Left lung (tissue), 10 donors: ENCODE measurements around the gene ENTPD1. TPM values are rescaled to one million over a fixed set of nuclear protein-coding genes. Genes with fewer than 3 reads are reported as not detected.
"Not testable (repeated sequence)": the region's sequence is repeated elsewhere in the genome, so short reads cannot be mapped to it uniquely, and the experiment has no call there.

Experiments used
- ATAC-seq: fragments of 200-7000 bp; cut with Tn5 transposase; one replicate; pipeline ENCODE4 v1.9.1; 2020; ENCODE audit warnings: moderate library complexity
- DNase-seq, 4 donors: peaks; one replicate each; pipeline ENCODE4 v3.0.0-alpha.2; 2013 to 2020
- H3K27ac ChIP-seq, 2 donors: fragments of 200-600 bp; sonication (generic) in 1 of 2; one replicate each; pipeline versions ENCODE4 v1.5.0 to v1.8.0; 2020 to 2021
- H3K27me3 ChIP-seq, 2 donors: fragments of 200-600 bp; sonication (generic) in 1 of 2; one replicate each; pipeline versions ENCODE4 v1.5.0 to v1.8.0; 2020 to 2021
- H3K36me3 ChIP-seq, 2 donors: fragments of 200-600 bp; sonication (generic) in 1 of 2; one replicate each; pipeline versions ENCODE4 v1.5.0 to v1.8.0; 2020 to 2021
- H3K4me1 ChIP-seq, 2 donors: fragments of 200-600 bp; one replicate each; pipeline ENCODE4 v1.8.0; 2021
- H3K4me3 ChIP-seq, 2 donors: fragments of 200-600 bp; sonication (generic) in 1 of 2; one replicate each; pipeline versions ENCODE4 v1.5.0 to v1.8.0; 2020 to 2021; ENCODE audit warnings: mild to moderate bottlenecking in 1 of 2
- H3K9me3 ChIP-seq, 2 donors: fragments of 200-600 bp; sonication (generic) in 1 of 2; one replicate each; pipeline versions ENCODE4 v1.5.0 to v1.8.0; 2020 to 2021
- intact Hi-C, 2 donors: fragments of 100-400 bp; cut with DNase I; formaldehyde crosslinking; loops; one replicate each; pipeline versions ENCODE4 v1.11.2 to v1.14.2; 2022
- polyA plus RNA-seq, 6 donors: library from polyadenylated mRNA; unstranded; fragments of 120-200 nt; gene quantifications; one replicate each; pipeline ENCODE4 v1.2.1, GENCODE V29; 2013; ENCODE audit not compliant: insufficient read length in 6 of 6
- total RNA-seq, 2 donors: library from RNA; stranded (reverse); fragmentation: NEBNext Ultra II Directional; extraction: Animal tissue kit (Norgen Biotek cat#: 25700); gene quantifications; one replicate each; pipeline ENCODE4 v1.2.1, GENCODE V29; 2021
- TF ChIP-seq, protein P1 (sequence below), 2 donors: fragments of 200-600 bp; sonication (generic) in 1 of 2; IDR thresholded peaks; one replicate each; pipeline versions ENCODE4 v1.5.0 to v1.8.0; 2021; ENCODE audit warnings: antibody characterized with exemption in 2 of 2
- donor health status: DM: no; HTN: yes; CAD: no.
- donor health status: DM: no; HTN: no; CAD: no.

The ENTPD1 gene
- total and polyA plus RNA-seq, 8 donors = 20.2 to 37.6 (median 24.5) TPM

DNA sequence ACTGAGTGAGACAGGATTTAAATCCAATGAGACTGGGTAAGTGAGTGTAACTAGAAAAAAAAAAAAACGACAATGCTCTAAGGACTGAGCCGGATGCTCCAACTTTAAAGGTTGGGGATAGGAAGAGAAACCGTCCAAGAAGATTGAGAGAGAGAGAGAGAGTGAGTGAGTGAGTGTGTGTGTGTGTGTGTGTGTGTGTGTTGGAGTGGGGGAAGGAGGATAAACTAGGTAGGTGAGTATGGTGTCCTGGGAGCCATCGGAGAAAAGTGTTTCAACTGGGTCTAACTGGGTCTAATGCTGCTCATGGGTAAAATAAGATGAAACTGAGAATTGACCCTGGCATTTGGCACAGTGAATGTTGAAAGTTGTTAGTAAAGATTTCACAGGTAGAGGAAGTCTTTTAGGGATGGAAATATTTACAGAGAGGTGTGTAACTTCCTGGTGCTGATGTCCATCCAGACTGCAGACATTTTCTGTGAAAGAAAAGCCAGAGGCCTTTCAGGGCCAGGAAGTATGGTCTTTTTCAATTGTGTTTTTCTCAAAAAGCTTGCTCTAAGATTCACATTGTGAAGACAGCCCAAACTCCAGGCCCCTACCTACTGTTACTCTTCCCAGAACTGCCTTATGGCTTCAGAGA, 14.2 kb downstream of the ENTPD1 start:
- intact Hi-C loops = no loop called here
- ATAC-seq (no peak), DNase-seq (no peak)
- no peaks in the 10 kb centered on the region for H3K36me3 ChIP-seq
- H3K27me3 ChIP-seq = no peaks in the 10 kb centered on the region
- peak overlapping the region in 1 of 2 donors; percentile 88 for H3K27ac ChIP-seq
- H3K4me3 ChIP-seq = no peak overlapping the region
- H3K9me3 ChIP-seq = peaks cover 0 to 7% of the 10 kb centered on the region in 2 donors
- TF ChIP-seq, protein P1, sequence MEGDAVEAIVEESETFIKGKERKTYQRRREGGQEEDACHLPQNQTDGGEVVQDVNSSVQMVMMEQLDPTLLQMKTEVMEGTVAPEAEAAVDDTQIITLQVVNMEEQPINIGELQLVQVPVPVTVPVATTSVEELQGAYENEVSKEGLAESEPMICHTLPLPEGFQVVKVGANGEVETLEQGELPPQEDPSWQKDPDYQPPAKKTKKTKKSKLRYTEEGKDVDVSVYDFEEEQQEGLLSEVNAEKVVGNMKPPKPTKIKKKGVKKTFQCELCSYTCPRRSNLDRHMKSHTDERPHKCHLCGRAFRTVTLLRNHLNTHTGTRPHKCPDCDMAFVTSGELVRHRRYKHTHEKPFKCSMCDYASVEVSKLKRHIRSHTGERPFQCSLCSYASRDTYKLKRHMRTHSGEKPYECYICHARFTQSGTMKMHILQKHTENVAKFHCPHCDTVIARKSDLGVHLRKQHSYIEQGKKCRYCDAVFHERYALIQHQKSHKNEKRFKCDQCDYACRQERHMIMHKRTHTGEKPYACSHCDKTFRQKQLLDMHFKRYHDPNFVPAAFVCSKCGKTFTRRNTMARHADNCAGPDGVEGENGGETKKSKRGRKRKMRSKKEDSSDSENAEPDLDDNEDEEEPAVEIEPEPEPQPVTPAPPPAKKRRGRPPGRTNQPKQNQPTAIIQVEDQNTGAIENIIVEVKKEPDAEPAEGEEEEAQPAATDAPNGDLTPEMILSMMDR (IDR thresholded peaks at IDR 0.05) = no peak
- H3K4me1 ChIP-seq = peaks cover 3 to 39% of the 10 kb centered on the region in 2 donors

DNA sequence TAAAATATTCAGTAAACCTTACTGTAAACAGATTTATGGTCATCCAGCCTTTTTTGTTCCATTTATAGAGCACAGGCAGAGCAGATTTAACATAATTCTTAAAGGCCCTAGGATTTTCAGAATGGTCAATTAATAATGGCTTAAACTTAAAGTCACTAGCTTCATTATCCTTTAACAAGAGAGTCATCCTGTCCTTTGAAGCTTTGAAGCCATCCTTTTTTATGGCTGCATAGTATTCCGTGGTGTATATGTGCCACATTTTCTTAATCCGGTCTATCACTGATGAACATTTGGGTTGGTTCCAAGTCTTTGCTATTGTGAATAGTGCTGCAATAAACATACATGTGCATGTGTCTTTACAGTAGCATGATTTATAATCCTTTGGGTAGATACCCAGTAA, 17.5 kb downstream of the ENTPD1 start:
- H3K4me1 ChIP-seq = peaks cover 3 to 27% of the 10 kb centered on the region in 2 donors
- DNase-seq, H3K27me3 ChIP-seq, H3K9me3 ChIP-seq, intact Hi-C loops, ATAC-seq, H3K4me3 ChIP-seq, H3K36me3 ChIP-seq, H3K27ac ChIP-seq: not testable (repeated sequence)

DNA sequence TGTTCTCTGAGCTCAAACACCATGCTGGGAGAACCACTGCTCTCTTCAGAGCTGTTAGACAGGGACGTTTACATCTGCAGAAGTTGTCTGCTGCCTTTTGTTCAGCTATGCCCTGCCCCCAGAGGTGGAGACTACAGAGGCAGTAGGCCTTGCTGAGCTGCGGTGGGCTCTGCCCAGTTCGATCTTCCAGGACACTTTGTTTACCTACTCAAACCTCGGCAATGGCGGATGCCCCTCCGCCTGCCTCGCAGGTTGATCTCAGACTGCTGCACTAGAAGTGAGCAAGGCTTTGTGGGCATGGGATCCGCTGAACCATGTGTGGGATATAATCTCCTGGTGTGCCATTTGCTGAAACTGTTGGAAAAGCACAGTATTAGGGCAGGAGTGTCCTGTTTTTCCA, 21.7 kb downstream of the ENTPD1 start:
- H3K4me1 ChIP-seq = peaks cover 0 to 10% of the 10 kb centered on the region in 2 donors
- H3K27me3 ChIP-seq, H3K4me3 ChIP-seq, H3K36me3 ChIP-seq, ATAC-seq, H3K27ac ChIP-seq, intact Hi-C loops, H3K9me3 ChIP-seq: not testable (repeated sequence)
- peak in 1 of 4 donors; percentile 54 for DNase-seq

DNA sequence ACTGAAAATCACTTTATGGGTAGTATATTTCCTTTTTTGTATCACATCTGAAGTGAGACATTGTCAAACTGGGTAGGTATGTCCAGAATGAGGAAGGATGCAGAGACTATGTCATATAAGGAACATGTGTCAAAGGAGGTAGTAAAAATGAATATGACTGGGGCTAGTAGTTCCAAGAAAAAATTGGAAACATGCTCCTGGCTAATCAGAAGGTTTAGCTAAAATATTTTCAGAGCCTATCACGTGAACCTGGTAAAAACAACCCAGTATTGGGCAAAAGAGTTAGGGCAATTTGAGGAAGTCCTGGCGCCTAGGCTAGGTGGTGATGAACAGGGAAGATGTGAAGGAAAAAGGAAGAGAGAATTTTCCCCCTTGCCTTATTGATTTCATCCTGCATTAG, 26.4 kb downstream of the ENTPD1 start:
- Histone ChIP-seq H3K4me3 (no peak overlapping the region), H3K27me3 (no peaks in the 10 kb centered on the region), H3K36me3 (no peaks in the 10 kb centered on the region), H3K9me3 (peaks cover 0 to 3% of the 10 kb centered on the region in 2 donors), H3K4me1 (peaks cover 0 to 33% of the 10 kb centered on the region in 2 donors), H3K27ac (peak overlapping the region in 1 of 2 donors; percentile 71)
- no peak for DNase-seq
- no peak for ATAC-seq
- TF ChIP-seq, protein P1 (IDR thresholded peaks at IDR 0.05) = no peak
- intact Hi-C loops = no loop called here

DNA sequence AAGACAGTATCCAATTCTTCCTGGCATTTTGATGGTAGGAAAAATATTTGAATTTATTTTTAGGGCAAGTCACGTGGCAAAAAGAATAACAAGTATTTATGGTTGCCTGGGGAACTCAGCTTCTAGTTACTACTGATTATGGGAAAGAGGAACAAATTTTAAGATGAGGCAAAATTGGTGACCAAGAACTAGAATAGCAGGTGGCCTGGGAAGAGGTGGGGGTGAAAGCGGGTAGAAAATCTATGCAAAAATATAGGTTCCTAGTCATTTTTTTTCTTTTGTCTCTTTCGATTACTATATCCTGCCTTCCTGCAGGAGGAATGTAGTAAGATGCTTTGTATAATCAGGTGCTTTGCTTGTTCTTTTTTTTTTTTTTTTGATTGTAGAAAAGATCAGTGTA, 27.8 kb downstream of the ENTPD1 start:
- Histone ChIP-seq H3K27ac (peak overlapping the region in 1 of 2 donors; percentile 71), H3K36me3 (no peaks in the 10 kb centered on the region), H3K27me3 (no peaks in the 10 kb centered on the region), H3K9me3 (no peaks in the 10 kb centered on the region), H3K4me1 (peaks cover 0 to 33% of the 10 kb centered on the region in 2 donors), H3K4me3 (no peak overlapping the region)
- intact Hi-C loops = no loop called here
- TF ChIP-seq, protein P1 (IDR thresholded peaks at IDR 0.05) = no peak
- DNase-seq (no peak), ATAC-seq (no peak)

DNA sequence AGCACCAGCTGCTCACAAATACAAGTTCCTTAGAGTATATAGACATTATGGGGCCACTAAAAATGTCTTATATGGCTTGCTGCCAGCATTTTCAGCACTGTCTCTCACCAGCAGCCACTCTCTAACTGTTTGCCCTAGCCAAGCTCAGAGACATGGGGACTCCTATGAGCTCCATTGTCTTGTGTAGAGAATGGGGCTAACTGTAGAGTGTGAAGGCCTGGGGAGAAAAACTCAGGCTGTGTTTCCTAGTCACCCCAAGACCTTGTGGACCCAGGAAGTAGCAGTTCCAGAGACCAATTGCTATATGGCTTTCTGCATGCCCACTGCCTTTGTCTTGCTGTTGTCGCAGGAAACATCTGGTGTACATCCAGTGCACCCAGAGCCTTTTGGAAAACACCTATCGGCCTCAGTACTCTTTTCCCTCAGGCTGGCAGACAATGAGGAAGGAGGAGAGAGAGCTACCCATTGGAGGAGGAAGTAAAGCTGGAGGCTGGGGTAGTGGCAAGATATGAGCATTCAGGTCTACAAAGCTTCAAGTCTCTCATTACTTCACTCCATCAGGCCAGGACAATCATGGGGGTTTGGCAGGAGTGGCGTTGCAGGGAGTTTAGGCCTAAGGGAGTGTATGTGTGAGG, 28.4 kb downstream of the ENTPD1 start:
- H3K27ac ChIP-seq = peak overlapping the region in 1 of 2 donors; percentile 57
- no peaks in the 10 kb centered on the region for H3K36me3 ChIP-seq
- DNase-seq = no peak
- TF ChIP-seq, protein P1 (IDR thresholded peaks at IDR 0.05) = no peak
- H3K9me3 ChIP-seq = no peaks in the 10 kb centered on the region
- H3K4me1 ChIP-seq = peaks cover 0 to 33% of the 10 kb centered on the region in 2 donors
- no peak overlapping the region for H3K4me3 ChIP-seq
- ATAC-seq = peak; percentile 18
- intact Hi-C loops = no loop called here
- no peaks in the 10 kb centered on the region for H3K27me3 ChIP-seq
